Measurements from ENCODE around the gene TMOD1. TPM values are rescaled to one million over a fixed set of nuclear protein-coding genes. Genes with fewer than 3 reads are reported as not detected.
"Not testable (repeated sequence)": the region's sequence is repeated elsewhere in the genome, so short reads cannot be mapped to it uniquely, and the experiment has no call there.

The TMOD1 gene
- total and polyA plus RNA-seq, 2 experiments from 2014 or later, result 0.34 to 1.3 TPM

- no peak overlapping the region for H3K9ac ChIP-seq
- H3K4me2 ChIP-seq (ENCODE audit: unreplicated experiment), result no peak overlapping the region
- 0 out of 2 replicates have a peak, but pooled peaks cover 6% of the 10 kb centered on the region for H3F3A ChIP-seq (ENCODE audit: insufficient read depth)
- no peaks in the 10 kb centered on the region for H3K79me2 ChIP-seq (ENCODE audit: insufficient read depth)
- no peaks in the 10 kb centered on the region for H3K36me3 ChIP-seq (ENCODE audit: low read depth)
- no peaks in the 10 kb centered on the region for H3K9me2 ChIP-seq (ENCODE audit: insufficient read depth)
- in situ Hi-C loops (cut with MboI), result loop anchor here (25.0 kb wide), 1 partner anchor 756 kb away; the partner anchor contains the start of gene ZNF782
- H3K4me1 ChIP-seq (ENCODE audit: insufficient read depth), result no peaks in the 10 kb centered on the region
- TF ChIP-seq EZH2 (IDR thresholded peaks at IDR 0.05; ENCODE audit: insufficient read depth, poor library complexity, severe bottlenecking), result no peak
- no peak for TF ChIP-seq EZH2phosphoT487 (IDR thresholded peaks at IDR 0.05; ENCODE audit: insufficient read depth, low read depth)
- DNase-seq, result no peak
- no peaks in the 10 kb centered on the region for H3K27me3 ChIP-seq (replicated peaks; ENCODE audit: insufficient read depth)
- no peaks in the 10 kb centered on the region for H4K20me1 ChIP-seq (ENCODE audit: insufficient read depth)
- WGBS, 2 experiments (ENCODE audit: low coverage in 1 of 2, low lambda C conversion rate in 2 of 2, missing lambda C conversion rate in 2 of 2), result 91 to 100% methylated on average over 1 of the region's 1 CpG
- H3K27ac ChIP-seq, result no peak overlapping the region
- H3K9me3 ChIP-seq (ENCODE audit: low read depth), result no peaks in the 10 kb centered on the region
- H2AFZ ChIP-seq, result no peak overlapping the region
- no peak overlapping the region for H3K4me3 ChIP-seq
These were observed 116.5 kb downstream of the TMOD1 start for GRCh38 chr9:97617939-97618416.

GRCh38 chr9:97620063-97620462 is 118.6 kb downstream of the TMOD1 start:
- H3K9ac ChIP-seq; H3K4me3 ChIP-seq; H3K4me1 ChIP-seq (ENCODE audit: insufficient read depth); H3K27me3 ChIP-seq (replicated peaks; ENCODE audit: insufficient read depth); H3K36me3 ChIP-seq (ENCODE audit: low read depth); H3K9me3 ChIP-seq (ENCODE audit: low read depth); H4K20me1 ChIP-seq (ENCODE audit: insufficient read depth); H3K27ac ChIP-seq; H3K9me2 ChIP-seq (ENCODE audit: insufficient read depth); H2AFZ ChIP-seq; H3F3A ChIP-seq (ENCODE audit: insufficient read depth); DNase-seq; H3K4me2 ChIP-seq (ENCODE audit: unreplicated experiment); H3K79me2 ChIP-seq (ENCODE audit: insufficient read depth): not testable (repeated sequence)
- in situ Hi-C loops (cut with MboI), result loop anchor here (25.0 kb wide), 1 partner anchor 758 kb away; the partner anchor contains the start of gene ZNF782
- 93 to 94% methylated on average over 2 of the region's 2 CpGs for WGBS, 2 experiments (ENCODE audit: low coverage in 1 of 2, low lambda C conversion rate in 2 of 2, missing lambda C conversion rate in 2 of 2)

- in situ Hi-C loops (cut with MboI), result loop anchor here (25.0 kb wide), 1 partner anchor 760 kb away; the partner anchor contains the start of gene ZNF782
- 94 to 98% methylated on average over 5 of the region's 5 CpGs for WGBS, 2 experiments (ENCODE audit: low coverage in 1 of 2, low lambda C conversion rate in 2 of 2, missing lambda C conversion rate in 2 of 2)
These were observed 121.0 kb downstream of the TMOD1 start for GRCh38 chr9:97622483-97622882.

GRCh38 chr9:97623946-97624345 is 122.5 kb downstream of the TMOD1 start:
- H3K36me3 ChIP-seq (ENCODE audit: low read depth), result peaks cover 9% of the 10 kb centered on the region; the same call in 1 of the 2 replicates
- in situ Hi-C loops (cut with MboI), result loop anchor here (25.0 kb wide), 1 partner anchor 762 kb away; the partner anchor contains the start of gene ZNF782
- H3K27ac ChIP-seq, result no peak overlapping the region
- no peaks in the 10 kb centered on the region for H3K9me2 ChIP-seq (ENCODE audit: insufficient read depth)
- H3K9me3 ChIP-seq (ENCODE audit: low read depth), result no peaks in the 10 kb centered on the region
- no peaks in the 10 kb centered on the region for H4K20me1 ChIP-seq (ENCODE audit: insufficient read depth)
- no peak overlapping the region for H2AFZ ChIP-seq
- no peak for DNase-seq
- WGBS, 2 experiments (ENCODE audit: low coverage in 1 of 2, low lambda C conversion rate in 2 of 2, missing lambda C conversion rate in 2 of 2), result 91 to 100% methylated on average over 1 of the region's 1 CpG
- H3F3A ChIP-seq (ENCODE audit: insufficient read depth), result no peaks in the 10 kb centered on the region
- H3K79me2 ChIP-seq (ENCODE audit: insufficient read depth), result peaks cover 26% of the 10 kb centered on the region
- TF ChIP-seq EZH2phosphoT487 (IDR thresholded peaks at IDR 0.05; ENCODE audit: insufficient read depth, low read depth) (no peak), EZH2 (IDR thresholded peaks at IDR 0.05; ENCODE audit: insufficient read depth, poor library complexity, severe bottlenecking) (no peak)
- 0 out of 2 replicates have a peak, but pooled peaks cover 5% of the 10 kb centered on the region for H3K4me1 ChIP-seq (ENCODE audit: insufficient read depth)
- H3K27me3 ChIP-seq (replicated peaks; ENCODE audit: insufficient read depth), result no peaks in the 10 kb centered on the region
- H3K4me2 ChIP-seq (ENCODE audit: unreplicated experiment), result no peak overlapping the region
- no peak overlapping the region for H3K9ac ChIP-seq
- H3K4me3 ChIP-seq, result no peak overlapping the region

More at GRCh38 chr9:97622483-97622882, 121.0 kb downstream of the TMOD1 start:
- not testable (repeated sequence) for H3K4me3 ChIP-seq; DNase-seq; H3K9ac ChIP-seq; H3F3A ChIP-seq (ENCODE audit: insufficient read depth); H4K20me1 ChIP-seq (ENCODE audit: insufficient read depth); H3K9me3 ChIP-seq (ENCODE audit: low read depth); H3K9me2 ChIP-seq (ENCODE audit: insufficient read depth); H3K36me3 ChIP-seq (ENCODE audit: low read depth); H3K27ac ChIP-seq; H2AFZ ChIP-seq; H3K27me3 ChIP-seq (replicated peaks; ENCODE audit: insufficient read depth); H3K4me2 ChIP-seq (ENCODE audit: unreplicated experiment); H3K4me1 ChIP-seq (ENCODE audit: insufficient read depth)
- H3K79me2 ChIP-seq (ENCODE audit: insufficient read depth), result peaks cover 11% of the 10 kb centered on the region

- no peak overlapping the region for H3K9ac ChIP-seq
- no peaks in the 10 kb centered on the region for H3F3A ChIP-seq (ENCODE audit: insufficient read depth)
- H3K9me2 ChIP-seq (ENCODE audit: insufficient read depth), result no peaks in the 10 kb centered on the region
- no peak for DNase-seq
- in situ Hi-C loops (cut with MboI), result no loop called here
- TF ChIP-seq EZH2phosphoT487 (IDR thresholded peaks at IDR 0.05; ENCODE audit: insufficient read depth, low read depth), result no peak
- H2AFZ ChIP-seq, result no peak overlapping the region
- peaks cover 43% of the 10 kb centered on the region for H3K79me2 ChIP-seq (ENCODE audit: insufficient read depth)
- H3K9me3 ChIP-seq (ENCODE audit: low read depth), result no peaks in the 10 kb centered on the region
- no peak overlapping the region for H3K27ac ChIP-seq
- 56 to 59% methylated on average over 3 of the region's 3 CpGs for WGBS, 2 experiments (ENCODE audit: low coverage in 1 of 2, low lambda C conversion rate in 2 of 2, missing lambda C conversion rate in 2 of 2)
- peaks cover 9% of the 10 kb centered on the region; the same call in 1 of the 2 replicates for H3K36me3 ChIP-seq (ENCODE audit: low read depth)
- H3K4me1 ChIP-seq (ENCODE audit: insufficient read depth), result 0 out of 2 replicates have a peak, but pooled peaks cover 5% of the 10 kb centered on the region
- no peak overlapping the region for H3K4me2 ChIP-seq (ENCODE audit: unreplicated experiment)
- no peaks in the 10 kb centered on the region for H3K27me3 ChIP-seq (replicated peaks; ENCODE audit: insufficient read depth)
- H4K20me1 ChIP-seq (ENCODE audit: insufficient read depth), result no peaks in the 10 kb centered on the region
- H3K4me3 ChIP-seq, result no peak overlapping the region
These were observed 124.2 kb downstream of the TMOD1 start for GRCh38 chr9:97625620-97626019.
